ENCODE results near the gene TLN1. TPM values are rescaled to one million over a fixed set of nuclear protein-coding genes. Genes with fewer than 3 reads are reported as not detected.
A peak's percentile ranks its signal among the peaks of the same experiment; 100 is the strongest.

The TLN1 gene
- total and polyA plus RNA-seq, 2 experiments from 2014 or later, result 96.0 to 178 TPM

DNA sequence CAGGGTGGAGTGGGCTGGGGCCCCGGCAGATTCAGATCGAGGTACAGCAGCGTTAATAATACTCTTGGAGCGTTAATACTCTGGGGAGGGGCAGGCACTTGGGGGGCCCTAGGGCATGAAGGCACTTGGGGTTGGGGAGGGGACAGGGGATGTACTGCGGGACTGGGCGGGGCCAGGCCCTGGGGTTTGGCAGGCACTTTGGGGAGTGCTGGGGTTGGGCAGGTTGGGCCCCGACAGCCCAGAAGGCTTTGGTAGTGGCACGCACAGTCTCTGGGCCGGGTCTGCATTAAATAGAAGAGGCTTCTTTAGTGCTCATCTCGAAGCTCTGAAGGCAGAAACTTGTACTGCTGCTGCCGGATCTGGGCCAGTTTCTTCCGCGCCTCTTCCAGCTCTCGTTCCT lies 34.5 kb downstream of the TLN1 start:
- TF ChIP-seq, protein P1, sequence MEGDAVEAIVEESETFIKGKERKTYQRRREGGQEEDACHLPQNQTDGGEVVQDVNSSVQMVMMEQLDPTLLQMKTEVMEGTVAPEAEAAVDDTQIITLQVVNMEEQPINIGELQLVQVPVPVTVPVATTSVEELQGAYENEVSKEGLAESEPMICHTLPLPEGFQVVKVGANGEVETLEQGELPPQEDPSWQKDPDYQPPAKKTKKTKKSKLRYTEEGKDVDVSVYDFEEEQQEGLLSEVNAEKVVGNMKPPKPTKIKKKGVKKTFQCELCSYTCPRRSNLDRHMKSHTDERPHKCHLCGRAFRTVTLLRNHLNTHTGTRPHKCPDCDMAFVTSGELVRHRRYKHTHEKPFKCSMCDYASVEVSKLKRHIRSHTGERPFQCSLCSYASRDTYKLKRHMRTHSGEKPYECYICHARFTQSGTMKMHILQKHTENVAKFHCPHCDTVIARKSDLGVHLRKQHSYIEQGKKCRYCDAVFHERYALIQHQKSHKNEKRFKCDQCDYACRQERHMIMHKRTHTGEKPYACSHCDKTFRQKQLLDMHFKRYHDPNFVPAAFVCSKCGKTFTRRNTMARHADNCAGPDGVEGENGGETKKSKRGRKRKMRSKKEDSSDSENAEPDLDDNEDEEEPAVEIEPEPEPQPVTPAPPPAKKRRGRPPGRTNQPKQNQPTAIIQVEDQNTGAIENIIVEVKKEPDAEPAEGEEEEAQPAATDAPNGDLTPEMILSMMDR (IDR thresholded peaks at IDR 0.05; ENCODE audit: low read depth, low read length), result no peak
- Histone ChIP-seq H3K27ac (peak overlapping the region; percentile 58), H3K27me3 (no peaks in the 10 kb centered on the region), H3K4me3 (no peak overlapping the region), H3K36me3 (peaks cover 55% of the 10 kb centered on the region), H3K9me3 (ENCODE audit: low read depth) (no peaks in the 10 kb centered on the region), H3K4me1 (ENCODE audit: low read depth) (no peaks in the 10 kb centered on the region)
- DNase-seq (ENCODE audit: low read depth in 1 of 2, low spot score in 1 of 2), result no peak

DNA sequence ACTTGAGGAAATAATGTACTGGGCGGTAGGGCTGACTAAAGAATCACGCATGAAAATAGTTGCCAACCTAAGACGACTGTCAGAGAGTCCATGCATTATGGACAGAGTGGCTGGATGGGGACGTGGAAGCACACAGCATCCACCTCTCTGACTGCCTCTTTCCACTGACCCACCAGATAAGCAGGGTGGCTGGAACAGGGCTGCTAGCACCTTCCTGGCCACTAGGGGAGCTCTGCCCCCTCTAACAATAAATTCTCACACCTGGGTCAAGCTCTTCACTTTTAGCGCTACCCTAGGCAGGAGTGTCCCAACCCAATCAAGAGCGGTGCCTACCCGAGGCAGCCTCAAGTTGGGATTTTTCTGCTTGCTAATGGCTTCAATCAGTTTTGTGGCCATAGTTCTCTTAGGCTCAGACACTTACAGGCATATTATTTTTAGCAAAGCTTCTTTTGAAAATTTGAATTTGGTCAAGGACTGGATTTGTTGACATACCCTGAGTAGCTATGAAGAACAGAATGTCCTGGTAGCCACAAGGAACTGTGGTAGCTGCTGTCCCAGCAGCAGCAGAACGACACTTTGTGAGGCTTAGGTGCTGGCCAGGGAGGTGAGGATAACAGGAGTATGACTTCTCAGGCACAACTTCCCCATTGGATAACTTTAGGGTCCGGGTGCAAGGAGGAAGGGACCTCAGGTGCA lies 35.3 kb downstream of the TLN1 start:
- Histone ChIP-seq H3K27ac (peak overlapping the region; percentile 58), H3K9me3 (ENCODE audit: low read depth) (no peaks in the 10 kb centered on the region), H3K27me3 (no peaks in the 10 kb centered on the region), H3K4me1 (ENCODE audit: low read depth) (no peaks in the 10 kb centered on the region), H3K4me3 (no peak overlapping the region), H3K36me3 (peaks cover 48% of the 10 kb centered on the region)
- TF ChIP-seq, protein P1 (IDR thresholded peaks at IDR 0.05; ENCODE audit: low read depth, low read length), result peak; percentile 94
- peak; percentile 65 to 73 for DNase-seq (ENCODE audit: low read depth in 1 of 2, low spot score in 1 of 2)

DNA sequence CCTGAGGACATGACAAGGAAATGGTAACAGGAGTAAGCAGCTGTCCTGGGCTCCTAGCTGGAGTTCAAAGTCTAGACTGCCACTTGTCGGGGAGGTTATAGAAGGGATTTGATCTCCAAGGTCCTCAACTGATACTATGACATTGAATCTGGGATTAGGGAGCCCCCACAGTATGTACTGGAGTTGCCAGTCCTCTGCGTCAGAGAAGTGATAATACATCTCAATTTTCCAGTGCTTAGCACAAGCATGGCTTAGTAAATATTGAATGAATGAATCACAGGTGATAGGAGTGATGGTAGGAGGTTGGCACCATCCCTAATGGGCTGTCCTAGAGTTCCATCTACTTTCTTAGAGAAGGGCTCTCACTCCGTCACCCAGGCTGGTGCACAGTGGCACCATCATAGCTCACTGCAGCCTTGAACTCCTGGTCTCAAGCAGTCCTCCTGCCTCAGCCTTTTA lies 36.0 kb downstream of the TLN1 start:
- TF ChIP-seq, protein P1 (IDR thresholded peaks at IDR 0.05; ENCODE audit: low read depth, low read length), result no peak

DNA sequence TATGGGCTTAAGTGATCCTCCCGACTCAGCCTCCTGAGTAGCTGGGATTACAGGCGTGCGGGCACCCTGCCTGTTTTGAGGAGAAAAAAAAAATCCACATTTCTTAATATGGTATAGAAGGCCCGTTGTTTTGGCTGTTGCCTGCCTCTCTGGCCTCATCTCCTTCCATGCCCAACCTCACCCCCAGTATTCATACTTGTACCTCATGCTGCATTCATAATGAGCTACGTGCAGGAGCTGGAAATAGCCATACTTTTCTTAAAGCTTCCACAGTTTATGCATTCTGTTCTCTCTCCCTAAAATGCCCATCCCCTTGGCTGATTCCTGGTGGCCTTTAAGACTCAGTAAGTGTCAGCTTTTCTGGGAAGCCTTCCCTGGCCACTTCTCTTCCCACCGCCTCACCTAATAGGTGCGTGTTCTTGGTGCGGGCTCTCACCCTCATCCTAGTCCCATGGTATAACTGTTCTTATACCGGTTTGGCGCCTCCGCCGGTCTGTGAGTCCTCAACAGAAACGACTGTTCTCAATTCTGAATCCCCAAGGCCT lies 40.2 kb downstream of the TLN1 start:
- peak overlapping the region; percentile 95 for H3K27ac ChIP-seq
- TF ChIP-seq, protein P1 (IDR thresholded peaks at IDR 0.05; ENCODE audit: low read depth, low read length), result no peak

More for the DNA sequence above, 36.0 kb downstream of the TLN1 start:
- Histone ChIP-seq H3K36me3 (peaks cover 41% of the 10 kb centered on the region), H3K27ac (peak overlapping the region; percentile 47), H3K9me3 (ENCODE audit: low read depth) (no peaks in the 10 kb centered on the region), H3K4me3 (no peak overlapping the region), H3K4me1 (ENCODE audit: low read depth) (no peaks in the 10 kb centered on the region), H3K27me3 (no peaks in the 10 kb centered on the region)
- DNase-seq (ENCODE audit: low read depth in 1 of 2, low spot score in 1 of 2), result no peak

DNA sequence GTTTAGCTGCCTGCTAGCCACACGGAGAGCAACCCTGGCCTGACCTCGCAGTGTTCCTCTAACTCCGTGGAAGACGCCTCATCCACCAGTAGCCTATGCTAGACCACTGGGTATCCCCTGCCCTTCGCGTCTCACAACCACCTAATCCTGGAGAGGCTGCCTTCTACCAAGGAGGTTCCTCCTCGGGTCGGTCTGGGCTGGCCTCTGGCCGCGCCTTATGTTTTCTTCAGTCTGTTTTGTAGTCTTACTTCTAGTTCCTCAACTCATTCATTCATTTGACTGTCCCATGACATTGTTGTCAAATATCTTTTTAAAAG lies 40.7 kb downstream of the TLN1 start:
- DNase-seq (ENCODE audit: low read depth in 1 of 2, low spot score in 1 of 2), result no peak
- Histone ChIP-seq H3K4me1 (ENCODE audit: low read depth) (peaks cover 25% of the 10 kb centered on the region), H3K9me3 (ENCODE audit: low read depth) (no peaks in the 10 kb centered on the region), H3K27me3 (no peaks in the 10 kb centered on the region), H3K4me3 (peak overlapping the region; percentile 67), H3K27ac (peak overlapping the region; percentile 95), H3K36me3 (no peaks in the 10 kb centered on the region)
- TF ChIP-seq, protein P1 (IDR thresholded peaks at IDR 0.05; ENCODE audit: low read depth, low read length), result no peak

More for the DNA sequence above, 40.2 kb downstream of the TLN1 start:
- DNase-seq (ENCODE audit: low read depth in 1 of 2, low spot score in 1 of 2), result peak in 1 of 2 donors; percentile 40
- no peaks in the 10 kb centered on the region for H3K27me3 ChIP-seq
- H3K36me3 ChIP-seq, result peaks cover 1% of the 10 kb centered on the region
- no peak overlapping the region for H3K4me3 ChIP-seq
- H3K4me1 ChIP-seq (ENCODE audit: low read depth), result peaks cover 20% of the 10 kb centered on the region
- no peaks in the 10 kb centered on the region for H3K9me3 ChIP-seq (ENCODE audit: low read depth)

Measured in cardiac muscle cell (in vitro differentiated cells and primary cell).